Measurements from ENCODE around the gene RYR2. TPM values are rescaled to one million over a fixed set of nuclear protein-coding genes. Genes with fewer than 3 reads are reported as not detected.

RYR2 gene
- total and polyA plus RNA-seq, 9 of the 15 experiments (the other 6 are each of a cell fraction or from before 2014, with no cell fraction given), result 0.03 to 0.42 (median 0.14) TPM

GRCh38 chr1:237864338-237865244 lies 822.6 kb downstream of the RYR2 start (continued):
- TF ChIP-seq ZNF318 (IDR thresholded peaks at IDR 0.05; ENCODE audit: borderline replicate concordance in 1 of 2, low read depth in 1 of 2), result no peak
- no peak for TF ChIP-seq SRSF1 (IDR thresholded peaks at IDR 0.05; ENCODE audit: low read depth, low read length)
- no peak for TF ChIP-seq ZNF184 (CRISPR knock-in tag; IDR thresholded peaks at IDR 0.05)
- peak in 1 of 2 experiments; percentile 39; a peak in 1 of 4 replicates for TF ChIP-seq NRF1 (conservative IDR thresholded peaks at IDR 0.05 in 1 of 2, IDR thresholded peaks at IDR 0.05 in 1 of 2)
- TF ChIP-seq POLR2AphosphoS2 (IDR thresholded peaks at IDR 0.05; ENCODE audit: low read length), result no peak
- no peak for TF ChIP-seq NR2C2 (CRISPR knock-in tag; IDR thresholded peaks at IDR 0.05)
- TF ChIP-seq NR2C2 (tag; IDR thresholded peaks at IDR 0.05), result peak; percentile 36; the same call in 1 of the 2 replicates
- TF ChIP-seq ZNF143 (CRISPR knock-in tag; IDR thresholded peaks at IDR 0.05), result no peak
- TF ChIP-seq CREB3 (tag; conservative IDR thresholded peaks at IDR 0.05; ENCODE audit: low read depth), result no peak
- TF ChIP-seq TFAP4 (CRISPR knock-in tag; IDR thresholded peaks at IDR 0.05; ENCODE audit: borderline replicate concordance), result peak; percentile 26; the same call in 1 of the 2 replicates
- TF ChIP-seq BHLHE40 (IDR thresholded peaks at IDR 0.05; ENCODE audit: low read length), result peak; percentile 95
- TF ChIP-seq MEIS2 (IDR thresholded peaks at IDR 0.05; ENCODE audit: partially characterized antibody), result no peak
- peak; percentile 67 to 79 (median 68); a peak in 5 of 6 replicates for TF ChIP-seq CTCF (IDR thresholded peaks at IDR 0.05 in 2 of 3, conservative IDR thresholded peaks at IDR 0.05 in 1 of 3; ENCODE audit: insufficient read depth in 2 of 3, low read depth in 1 of 3, low read length in 3 of 3)
